SH-SY5Y (cell line): ENCODE measurements around the gene PITPNM3.

Source experiments
- GATA2 ChIP-seq: IDR thresholded peaks from 2 replicates; pipeline ENCODE4 v1.6.1; 2011; ENCODE audit warnings: mild to moderate bottlenecking, low read depth, low read length
- GATA3 ChIP-seq: IDR thresholded peaks from 2 replicates; pipeline ENCODE4 v1.6.1; 2011; ENCODE audit warnings: low read depth, mild to moderate bottlenecking, low read length, moderate library complexity

DNA sequence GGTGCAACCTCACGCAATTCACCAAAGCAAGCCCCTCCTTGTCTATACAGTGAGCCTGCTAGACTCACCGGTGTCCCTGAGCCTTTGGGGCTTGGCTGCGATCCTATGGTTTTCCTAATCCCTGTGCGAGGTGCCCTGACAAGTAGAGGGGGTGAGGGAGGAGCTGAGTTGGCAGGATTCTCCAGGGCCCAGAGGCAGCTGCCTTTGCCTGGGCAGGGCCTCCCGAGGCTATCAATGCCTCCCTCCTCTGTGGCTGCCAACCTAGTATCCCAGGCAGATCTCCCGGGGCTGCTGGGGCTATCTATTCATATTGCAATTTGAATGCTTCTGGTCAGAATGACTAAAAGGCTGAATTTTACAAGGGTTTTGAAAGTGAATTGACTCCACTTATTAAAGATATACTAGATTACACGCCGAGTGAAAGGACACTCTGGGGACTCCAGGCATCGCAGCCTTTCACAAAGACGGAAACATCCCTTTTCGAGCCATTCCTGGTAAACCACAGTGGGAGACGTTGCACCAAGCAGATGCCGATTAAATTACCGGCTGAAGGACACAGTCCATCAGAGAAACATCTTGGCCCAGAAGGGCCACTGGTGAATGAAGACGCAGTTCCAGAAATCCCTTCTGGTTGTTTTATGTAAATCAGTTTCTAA is 11.3 kb upstream of the PITPNM3 start:
- TF ChIP-seq GATA3 (no peak), GATA2 (no peak)
